PFSK-1 (cell line): ENCODE measurements around the gene CEP63.

Experiments used
- FOXP2 ChIP-seq: optimal IDR thresholded peaks from 2 replicates; pipeline ENCODE3; 2011; ENCODE audit warnings: borderline replicate concordance, control low read depth, inconsistent platforms; ENCODE audit not compliant: insufficient read depth; ENCODE audit errors: extremely low read length, extremely low read depth
- POLR2AphosphoS5 ChIP-seq: IDR thresholded peaks from 2 replicates; pipeline ENCODE4 v1.6.1; 2012; ENCODE audit warnings: low read depth, mild to moderate bottlenecking, control low read depth, low read length, moderate library complexity
- REST ChIP-seq, 2 experiments: IDR thresholded peaks; 2 replicates each; pipeline versions ENCODE4 v1.6.1 to v1.8.0; 2011 to 2012; ENCODE audit warnings: low read depth in 2 of 2, low read length in 2 of 2, control low read depth in 1 of 2, inconsistent platforms in 1 of 2, mild to moderate bottlenecking in 1 of 2, moderate library complexity in 1 of 2; ENCODE audit not compliant: insufficient read depth in 1 of 2
- SIN3A ChIP-seq: IDR thresholded peaks from 2 replicates; pipeline ENCODE4 v1.6.1; 2012; ENCODE audit warnings: mild to moderate bottlenecking, low read length, moderate library complexity, borderline replicate concordance; ENCODE audit not compliant: insufficient read depth
- TAF1 ChIP-seq: IDR thresholded peaks from 2 replicates; pipeline ENCODE4 v1.6.1; 2012; ENCODE audit warnings: low read length, control low read depth, borderline replicate concordance; ENCODE audit not compliant: insufficient read depth

Gene CEP63

GRCh38 chr3:134606033-134607025 lies 120.5 kb downstream of the CEP63 start:
- no peak for TF ChIP-seq TAF1
- TF ChIP-seq REST (IDR thresholded peaks at IDR 0.05; ENCODE audit: insufficient read depth in 1 of 2, low read depth in 2 of 2, low read length in 2 of 2): no peak
- no peak for TF ChIP-seq SIN3A
- no peak for TF ChIP-seq POLR2AphosphoS5
- no peak for TF ChIP-seq FOXP2

GRCh38 chr3:134607054-134608022 lies 121.5 kb downstream of the CEP63 start:
- TF ChIP-seq TAF1: no peak
- TF ChIP-seq POLR2AphosphoS5: no peak
- no peak for TF ChIP-seq FOXP2
- no peak for TF ChIP-seq SIN3A
- TF ChIP-seq REST (IDR thresholded peaks at IDR 0.05; ENCODE audit: insufficient read depth in 1 of 2, low read depth in 2 of 2, low read length in 2 of 2): no peak

- TF ChIP-seq REST (IDR thresholded peaks at IDR 0.05; ENCODE audit: insufficient read depth in 1 of 2, low read depth in 2 of 2, low read length in 2 of 2): no peak
- no peak for TF ChIP-seq FOXP2
- TF ChIP-seq SIN3A: no peak
- no peak for TF ChIP-seq TAF1
- TF ChIP-seq POLR2AphosphoS5: no peak
These were observed 122.3 kb downstream of the CEP63 start for GRCh38 chr3:134608023-134608770.

DNA sequence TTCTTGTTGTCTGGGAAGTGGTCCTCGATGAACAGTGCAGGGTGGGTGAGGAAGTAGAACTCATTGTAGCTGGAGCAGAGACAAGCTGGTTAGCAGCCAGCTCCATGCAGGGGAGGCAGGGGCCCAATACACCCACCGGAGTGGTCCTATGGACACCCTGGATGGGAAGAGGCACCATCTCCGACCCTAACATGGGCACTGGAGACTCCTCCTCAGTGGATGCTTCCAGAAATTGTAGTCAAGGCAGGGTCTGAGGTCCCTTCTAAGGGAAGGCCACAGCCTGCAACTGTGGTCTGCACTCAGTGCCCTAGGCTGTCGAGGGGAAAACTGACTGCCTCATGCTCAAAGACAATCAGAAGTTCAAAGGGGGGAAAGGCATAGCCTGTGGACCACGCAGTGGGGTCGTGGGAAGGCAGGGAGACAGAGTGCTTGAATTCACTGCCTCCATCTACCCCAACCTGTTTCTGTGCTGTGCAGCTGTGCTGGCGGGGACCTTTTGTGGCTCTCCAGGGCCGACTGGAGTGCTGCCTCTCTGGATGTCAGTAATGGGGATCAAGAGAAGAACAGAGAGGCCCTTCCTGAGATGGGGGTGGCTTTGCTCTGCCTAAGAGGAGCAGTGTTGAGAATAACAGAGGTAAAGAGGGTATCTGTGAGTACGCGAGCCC lies 123.0 kb downstream of the CEP63 start:
- TF ChIP-seq TAF1: no peak
- TF ChIP-seq FOXP2: no peak
- no peak for TF ChIP-seq REST (IDR thresholded peaks at IDR 0.05; ENCODE audit: insufficient read depth in 1 of 2, low read depth in 2 of 2, low read length in 2 of 2)
- TF ChIP-seq SIN3A: no peak
- TF ChIP-seq POLR2AphosphoS5: no peak
